ENCODE results near the gene WBP2.

WBP2 gene

DNA sequence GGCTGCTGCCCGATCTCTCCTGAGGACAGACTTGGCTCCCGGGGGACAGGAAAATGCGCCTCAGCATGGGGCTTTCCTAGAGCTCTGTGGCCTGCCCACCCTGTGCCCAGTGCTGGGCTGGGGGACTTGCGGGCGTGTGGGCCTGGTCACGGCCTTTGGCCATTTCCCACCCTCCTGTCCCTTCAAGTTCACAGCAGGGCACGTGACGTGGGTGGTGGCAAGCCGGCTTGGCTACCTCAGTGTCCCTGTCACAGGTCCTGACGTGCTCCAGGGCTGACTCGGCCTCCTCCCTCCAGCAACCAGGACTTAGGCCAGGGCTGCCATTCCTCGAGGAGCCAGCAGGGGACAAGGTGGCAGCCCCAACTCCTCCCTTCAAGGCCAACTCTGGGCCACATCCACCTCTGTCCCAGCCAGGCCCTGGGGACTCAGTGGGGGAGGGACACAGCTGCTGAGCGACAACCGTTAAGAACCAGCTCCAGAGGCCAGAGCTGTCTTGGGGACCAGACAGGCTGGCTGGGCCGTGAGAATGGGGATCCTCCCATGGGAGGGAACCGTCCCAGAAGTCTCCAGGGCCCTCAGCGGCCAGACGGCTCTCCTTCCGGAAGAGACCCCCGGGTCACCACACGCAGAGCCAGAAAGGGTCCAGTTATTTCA is 9.9 kb downstream of the WBP2 start:
- no peak for DNase-seq (ENCODE audit: low read depth)

DNA sequence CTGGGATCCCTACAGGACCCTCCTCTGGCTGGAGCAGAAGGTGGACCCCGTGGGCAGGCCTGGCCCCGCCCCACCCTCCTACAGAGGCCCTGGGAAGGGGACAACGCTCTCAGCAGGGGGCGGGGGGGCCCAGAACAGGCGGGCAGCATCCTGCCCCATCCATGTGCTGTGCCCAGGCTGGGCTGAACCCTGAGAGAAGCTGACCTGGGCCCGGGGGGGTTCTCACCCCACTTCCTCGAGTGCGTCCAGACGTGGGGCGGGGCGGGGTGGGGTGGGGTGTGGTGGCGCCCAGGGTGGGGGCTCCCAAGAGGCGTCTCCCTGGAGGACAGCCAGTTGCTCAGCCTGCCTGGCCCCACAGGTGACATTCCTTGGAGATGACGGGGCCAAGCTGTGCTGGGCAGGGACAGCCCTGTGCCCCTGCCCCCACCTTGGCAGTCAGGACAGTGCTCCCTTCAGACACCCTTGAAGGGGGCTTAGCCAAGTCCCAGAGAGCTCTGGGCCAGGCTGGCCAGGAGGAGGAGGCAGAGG is 10.5 kb downstream of the WBP2 start:
- DNase-seq (ENCODE audit: low read depth), result no peak

DNA sequence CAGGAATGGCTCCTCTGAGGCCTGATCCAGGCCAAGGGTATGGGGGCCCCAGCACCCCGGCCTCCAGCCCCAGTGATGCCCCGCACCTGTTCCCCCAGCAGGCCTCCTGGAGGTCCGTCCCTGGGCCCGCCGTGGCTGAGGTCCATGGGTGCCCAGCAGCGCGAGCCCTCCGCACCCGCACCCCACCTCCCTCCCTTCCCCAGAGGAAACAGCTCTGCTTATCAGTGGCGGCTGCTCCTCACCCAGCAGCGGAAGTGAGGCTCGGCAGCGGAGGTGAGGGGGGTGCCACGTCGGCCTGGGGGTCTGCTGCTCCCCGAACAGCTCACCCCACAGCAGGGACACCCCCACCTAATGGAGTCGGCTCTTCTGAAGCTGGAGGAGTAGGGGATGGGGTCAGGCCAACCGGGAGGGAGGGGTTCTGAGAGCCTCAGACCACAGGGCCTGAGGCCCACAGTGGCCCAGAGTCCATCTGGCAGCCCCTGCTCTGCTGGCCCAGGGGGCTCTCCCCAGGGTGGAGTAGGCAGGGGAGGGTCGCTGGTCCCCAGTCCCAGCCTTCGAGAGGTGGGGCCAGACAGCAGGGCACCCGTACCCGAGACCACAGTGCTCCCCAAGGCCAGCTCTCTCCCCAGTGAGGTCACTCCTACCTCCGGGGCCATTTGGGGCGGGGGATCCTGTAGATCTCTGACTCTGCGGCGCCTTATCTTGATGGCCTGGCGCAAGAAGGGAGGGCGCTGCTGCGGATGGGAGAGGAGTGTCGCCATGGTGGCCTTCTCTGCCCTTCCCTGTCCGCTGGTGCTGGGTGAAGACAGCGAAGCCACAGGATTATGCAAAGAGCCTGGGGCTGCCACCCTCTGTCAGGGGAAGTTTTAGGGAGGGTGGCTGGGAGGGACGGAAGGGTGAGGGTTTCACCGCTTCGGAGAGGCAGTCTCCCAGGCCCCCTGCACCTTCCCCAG is 11.3 kb downstream of the WBP2 start, which contains the start of gene UNC13D:
Gene UNC13D (minus strand): TSS at position 828 of the 953 bp plus-strand sequence. CDS start 67 bp downstream, at position 761.
- DNase-seq (ENCODE audit: low read depth), result peak; percentile 48

DNA sequence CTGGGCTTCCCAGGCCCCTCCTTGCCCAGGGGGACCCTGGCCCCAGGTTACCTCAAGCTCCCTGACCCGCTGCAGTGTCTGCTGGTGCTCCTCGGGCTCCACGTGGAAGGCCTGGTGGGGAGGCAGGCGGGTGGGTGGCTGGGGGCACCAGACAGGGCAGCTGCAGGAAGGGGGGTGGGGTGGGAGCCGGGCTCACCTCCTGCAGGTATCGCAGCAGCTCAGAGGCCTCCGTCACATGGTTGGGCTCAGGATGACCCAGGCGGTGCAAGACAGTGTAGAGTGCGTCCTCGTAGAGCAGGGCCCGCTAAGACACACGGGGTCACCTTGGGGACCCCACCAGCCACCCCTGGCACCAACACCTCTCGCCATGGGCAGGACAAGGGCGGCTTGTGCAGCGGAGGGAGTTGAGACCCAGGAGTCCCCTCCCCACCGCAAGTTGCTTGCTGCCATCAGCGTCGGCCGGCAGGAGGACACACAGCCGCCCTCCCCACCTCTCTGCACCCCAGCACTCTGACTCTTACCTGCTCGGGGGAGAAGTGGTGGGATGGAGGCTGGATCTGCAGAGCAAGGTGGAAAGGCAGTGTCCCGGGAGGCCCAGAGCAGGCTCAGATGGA is 12.1 kb downstream of the WBP2 start:
- DNase-seq (ENCODE audit: low read depth), result no peak

DNA sequence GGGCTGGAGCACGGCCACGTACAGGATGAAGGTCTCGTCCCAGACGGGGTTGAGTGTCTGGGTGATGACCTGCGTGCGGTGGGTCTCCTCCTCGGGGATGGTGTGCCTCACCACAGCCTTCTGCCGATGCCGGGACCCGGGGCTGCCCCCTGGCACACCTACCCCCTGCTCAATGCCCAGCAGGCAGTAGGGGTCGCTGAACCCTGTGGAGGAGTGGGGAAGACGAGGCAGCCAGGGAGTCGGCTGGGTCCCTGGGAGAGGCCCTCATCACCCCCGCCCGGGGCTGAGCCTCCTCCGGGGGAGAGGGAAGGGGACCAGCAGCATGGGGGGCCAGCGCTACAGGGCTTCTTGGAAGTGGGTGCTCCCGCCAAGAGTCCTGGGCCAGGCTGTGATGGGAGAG is 12.7 kb downstream of the WBP2 start:
- DNase-seq (ENCODE audit: low read depth), result no peak

DNA sequence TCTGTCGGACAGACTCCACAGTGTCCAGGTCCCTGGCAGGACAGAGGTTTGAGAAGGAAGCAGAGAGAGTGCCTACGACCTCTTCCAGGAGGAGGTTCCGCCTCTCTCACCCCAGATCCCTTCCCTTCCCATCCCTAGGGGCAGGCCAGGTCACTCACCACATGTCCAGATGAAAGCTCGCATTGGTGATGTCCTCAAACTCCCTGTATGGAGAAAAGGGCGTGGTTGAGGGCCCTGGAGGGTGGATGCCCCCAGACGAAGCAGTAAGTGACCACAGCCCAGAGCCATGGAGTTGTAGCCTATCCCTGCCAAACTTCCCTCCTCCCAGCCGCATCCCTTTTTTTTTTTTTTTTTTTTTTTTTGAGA is 14.4 kb downstream of the WBP2 start:
- DNase-seq (ENCODE audit: low read depth), result no peak

DNA sequence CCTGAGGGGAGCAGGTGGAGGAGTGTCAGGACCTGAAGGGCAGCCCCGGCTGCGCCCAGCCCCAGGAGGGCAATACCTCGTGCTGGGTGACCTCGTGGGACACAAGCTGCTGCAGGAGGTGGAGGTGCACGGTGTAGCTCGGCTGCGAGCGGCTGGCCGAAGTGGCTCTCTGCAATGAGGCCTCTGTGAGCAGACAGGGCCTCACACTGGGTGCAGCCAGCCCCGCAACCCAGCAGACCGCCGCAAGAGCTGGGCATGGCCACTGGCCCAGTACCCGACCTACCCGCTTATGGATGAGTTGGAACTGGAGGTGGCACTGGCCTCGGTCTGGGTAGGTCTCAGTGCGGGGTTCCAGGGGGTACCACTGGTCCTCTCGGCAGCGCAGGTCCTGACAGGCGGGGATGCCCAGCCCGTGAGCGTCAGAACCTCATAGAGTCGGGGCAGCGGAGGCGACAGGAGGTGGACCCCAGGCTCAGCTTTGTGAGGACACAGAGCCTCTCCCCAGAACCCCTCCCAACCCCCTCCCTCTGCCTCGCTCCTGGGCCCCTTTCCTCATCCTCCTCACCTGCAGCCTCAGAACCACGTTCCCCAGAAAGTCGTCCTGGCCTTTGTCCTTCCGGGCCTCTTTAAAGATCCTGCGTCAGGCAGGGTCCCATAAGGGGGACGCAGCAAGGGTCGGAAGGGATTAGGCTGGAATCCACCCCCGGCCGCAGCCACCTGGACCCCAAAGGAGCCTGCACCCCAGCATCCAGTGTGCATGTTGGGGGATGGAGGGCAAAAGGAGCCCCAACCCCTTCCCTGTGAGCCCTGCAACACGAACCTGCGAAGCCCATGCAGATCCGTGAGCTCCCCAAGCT is 15.0 kb downstream of the WBP2 start:
- DNase-seq (ENCODE audit: low read depth), result no peak

DNA sequence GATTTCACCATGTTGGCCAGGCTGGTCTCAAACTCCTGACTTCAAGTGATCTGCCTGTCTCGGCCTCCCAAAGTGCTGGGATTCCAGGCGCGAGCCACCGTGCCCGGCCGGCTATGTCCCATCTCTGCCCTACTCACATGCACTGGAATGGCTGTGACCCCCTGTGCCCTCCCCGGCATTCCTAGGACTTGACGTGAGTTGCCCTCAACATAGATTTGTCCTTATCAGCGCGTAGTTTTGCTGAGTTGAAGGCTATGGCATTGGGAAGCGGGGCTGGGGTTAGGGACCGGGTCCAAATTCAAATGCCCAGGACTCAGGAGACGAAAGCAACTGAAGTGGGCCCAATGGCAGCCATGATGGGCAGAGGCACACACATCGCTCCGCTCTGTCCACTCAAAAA is 16.7 kb downstream of the WBP2 start:
- DNase-seq (ENCODE audit: low read depth), result no peak

DNA sequence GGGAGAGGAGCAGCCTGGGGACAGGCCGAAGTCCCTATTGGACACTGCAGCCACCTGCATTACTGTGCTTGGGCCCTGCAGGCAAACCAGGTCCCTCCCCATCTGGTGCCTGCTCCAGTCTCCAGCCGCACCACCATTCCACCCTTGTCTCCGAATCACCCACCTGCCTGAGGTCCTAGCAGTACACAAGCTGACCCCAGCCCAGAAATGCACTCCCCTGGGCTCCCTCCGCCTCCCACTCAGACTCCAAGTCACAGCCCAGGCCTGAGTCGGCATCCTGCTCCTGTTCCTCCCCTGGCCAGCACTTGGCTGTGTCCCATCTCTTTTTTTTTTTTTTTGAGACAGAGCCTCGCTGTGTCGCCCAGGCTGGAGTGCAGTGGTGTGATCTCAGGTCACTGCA is 17.2 kb downstream of the WBP2 start:
- DNase-seq (ENCODE audit: low read depth), result no peak

DNA sequence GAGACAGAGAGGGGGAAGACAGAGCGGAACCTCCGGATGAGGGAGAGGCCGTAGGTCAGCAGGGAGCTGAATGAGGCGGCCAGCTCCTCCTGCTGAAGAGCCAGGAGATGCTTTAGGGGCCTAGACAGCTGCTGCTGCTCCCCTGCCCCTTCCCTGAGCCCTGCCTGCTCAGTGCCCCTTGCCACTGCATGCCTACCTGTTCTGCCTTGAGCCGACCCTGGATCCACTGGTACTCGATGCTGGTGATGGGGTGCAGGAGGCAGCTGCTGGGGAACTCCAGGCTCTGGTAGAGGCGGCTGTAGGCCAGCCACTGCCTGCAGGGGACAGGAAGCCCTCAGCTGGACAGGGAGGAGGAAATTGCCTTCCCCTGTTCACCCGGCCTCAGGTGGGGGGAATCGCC is 18.5 kb downstream of the WBP2 start:
- no peak for DNase-seq (ENCODE audit: low read depth)

DNA sequence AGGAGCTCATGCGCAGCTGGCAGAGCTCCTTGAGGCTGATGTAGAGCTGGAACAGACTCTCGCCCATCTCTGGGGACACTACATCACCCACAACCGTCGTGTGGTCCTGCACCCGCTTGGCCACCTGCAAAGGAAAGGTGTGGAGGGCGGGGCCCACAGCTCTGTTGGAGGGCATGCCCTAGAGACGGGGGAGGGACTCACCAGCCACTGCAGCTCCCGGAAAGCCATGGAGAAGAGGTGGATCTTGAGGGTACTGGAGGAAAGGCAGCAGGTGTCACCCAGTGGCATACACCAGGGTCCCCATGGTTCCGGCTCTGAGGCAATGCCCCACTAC is 19.5 kb downstream of the WBP2 start:
- DNase-seq (ENCODE audit: low read depth), result no peak

DNA sequence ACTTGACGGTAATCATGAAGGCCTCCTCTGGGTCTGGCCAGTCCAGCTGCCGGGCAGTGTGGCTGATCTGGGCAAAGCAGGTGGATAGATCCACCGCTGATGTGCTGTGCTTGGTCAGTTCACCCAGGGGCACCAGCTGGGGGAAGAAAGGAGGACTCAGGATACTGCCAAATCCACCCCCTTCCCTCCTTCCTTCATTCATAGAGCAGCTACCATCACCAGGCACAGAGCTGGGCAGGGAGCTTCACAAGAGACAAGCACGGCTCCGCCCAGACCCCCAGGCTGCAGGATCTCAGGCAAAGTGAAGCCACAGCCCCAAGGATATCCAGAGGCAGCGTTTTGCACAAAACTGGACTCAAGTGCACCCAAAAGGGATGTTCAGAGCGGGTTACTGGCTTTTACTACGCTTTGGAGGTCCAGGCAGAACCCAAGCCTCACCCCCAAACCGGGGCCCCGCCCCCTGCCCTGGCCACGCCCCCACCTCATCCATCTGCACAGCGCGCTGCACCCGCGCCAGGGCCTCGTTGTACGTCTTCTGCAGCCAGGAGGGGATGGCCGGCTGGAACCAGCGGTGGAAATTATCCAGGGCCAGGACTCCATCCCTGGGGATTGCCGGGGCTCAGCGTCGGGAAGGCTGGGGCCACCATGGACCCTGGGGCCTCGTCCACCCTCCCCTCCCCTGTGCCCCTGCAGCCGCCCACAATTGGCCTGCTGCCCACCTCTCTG is 20.0 kb downstream of the WBP2 start:
- no peak for DNase-seq (ENCODE audit: low read depth)

DNA sequence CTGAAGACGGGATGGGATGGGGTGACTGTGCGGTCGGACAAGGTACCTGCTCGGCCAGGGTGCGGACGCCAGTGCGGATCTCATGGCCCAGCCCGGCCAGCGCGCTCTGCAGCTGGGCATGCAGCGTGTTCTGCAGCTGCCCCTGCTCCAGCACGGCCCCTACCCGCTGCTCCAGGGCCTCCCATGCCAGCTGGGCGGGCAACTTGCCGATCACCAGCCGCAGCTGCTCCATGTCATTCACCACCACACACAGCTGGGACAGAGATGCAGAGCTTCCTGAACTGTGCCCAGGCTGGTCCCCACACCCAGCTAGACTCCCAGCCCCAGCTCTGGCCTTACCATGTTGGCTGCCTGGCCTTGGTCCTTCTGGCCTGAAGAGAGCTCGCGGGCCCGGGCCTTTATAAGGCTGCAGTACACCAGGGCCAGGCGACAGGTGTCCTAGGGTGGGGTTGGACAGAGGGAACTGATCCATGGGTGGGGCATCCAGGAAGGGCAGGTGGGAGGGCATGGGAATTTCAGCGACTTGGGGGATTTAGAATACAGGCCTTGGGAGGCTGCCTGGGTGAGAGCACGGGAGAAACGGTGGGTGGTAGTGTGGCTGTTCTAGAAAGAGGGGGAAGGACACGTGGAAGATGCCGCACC is 20.7 kb downstream of the WBP2 start:
- no peak for DNase-seq (ENCODE audit: low read depth)

DNA sequence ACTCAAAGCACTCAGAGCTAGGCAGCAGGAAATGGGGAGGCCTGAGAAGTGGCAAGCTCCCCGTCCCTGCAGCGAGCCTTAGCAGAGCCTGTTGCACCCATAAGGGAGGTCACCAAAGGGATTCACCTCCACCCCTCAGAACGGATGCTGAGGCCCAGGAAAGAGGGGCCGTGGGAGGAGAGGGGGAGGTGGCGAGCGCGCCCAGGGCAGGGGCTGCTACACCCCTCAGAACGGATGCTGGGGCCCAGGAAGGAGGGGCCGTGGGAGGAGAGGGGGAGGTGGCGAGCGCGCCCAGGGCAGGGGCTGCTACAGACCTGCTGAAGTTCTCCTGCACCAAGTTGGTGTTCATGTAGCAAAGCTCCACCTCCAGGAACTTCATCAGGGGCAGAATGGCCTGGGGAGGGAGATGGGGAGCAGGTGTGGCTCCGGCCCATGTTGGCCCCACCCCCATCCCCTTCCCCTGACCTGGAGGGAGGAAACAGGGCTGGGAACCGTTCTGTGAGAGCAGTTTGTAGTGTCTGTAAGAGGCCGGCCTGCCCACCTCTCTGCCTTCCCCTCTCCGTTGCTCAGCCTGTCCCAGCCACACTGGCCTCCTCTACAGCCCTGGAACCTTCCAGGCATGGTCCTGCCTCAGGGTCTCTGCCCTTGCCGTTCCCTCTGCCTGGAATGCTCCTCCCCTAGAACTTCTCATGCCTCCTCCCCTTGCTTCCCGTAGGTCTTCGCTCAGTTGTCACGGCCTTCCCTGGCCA is 22.3 kb downstream of the WBP2 start:
- DNase-seq (ENCODE audit: low read depth), result no peak

DNA sequence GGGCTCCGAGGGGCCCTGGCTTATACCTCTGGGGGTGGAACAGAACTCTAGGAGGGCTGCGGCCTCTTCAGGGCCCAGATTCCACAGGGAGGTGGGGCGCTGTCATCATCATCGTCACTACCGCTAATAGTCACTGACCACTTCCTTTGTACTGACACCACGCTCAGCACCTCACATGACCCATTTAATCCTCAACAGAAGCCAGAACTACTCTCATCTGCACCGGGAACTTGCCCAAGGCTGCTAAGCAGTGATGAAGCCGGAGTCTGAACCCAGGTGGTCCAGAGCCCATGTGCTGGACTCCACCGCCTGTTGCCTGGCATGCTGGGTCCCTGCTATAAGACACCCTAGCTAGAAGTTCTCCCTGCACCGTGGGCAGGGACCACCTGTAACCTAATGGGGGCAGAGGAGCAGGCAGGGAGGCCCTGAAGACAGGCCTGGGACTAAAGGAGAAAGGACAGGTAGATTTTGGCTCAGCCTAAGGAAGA is 22.9 kb downstream of the WBP2 start:
- no peak for DNase-seq (ENCODE audit: low read depth)

DNA sequence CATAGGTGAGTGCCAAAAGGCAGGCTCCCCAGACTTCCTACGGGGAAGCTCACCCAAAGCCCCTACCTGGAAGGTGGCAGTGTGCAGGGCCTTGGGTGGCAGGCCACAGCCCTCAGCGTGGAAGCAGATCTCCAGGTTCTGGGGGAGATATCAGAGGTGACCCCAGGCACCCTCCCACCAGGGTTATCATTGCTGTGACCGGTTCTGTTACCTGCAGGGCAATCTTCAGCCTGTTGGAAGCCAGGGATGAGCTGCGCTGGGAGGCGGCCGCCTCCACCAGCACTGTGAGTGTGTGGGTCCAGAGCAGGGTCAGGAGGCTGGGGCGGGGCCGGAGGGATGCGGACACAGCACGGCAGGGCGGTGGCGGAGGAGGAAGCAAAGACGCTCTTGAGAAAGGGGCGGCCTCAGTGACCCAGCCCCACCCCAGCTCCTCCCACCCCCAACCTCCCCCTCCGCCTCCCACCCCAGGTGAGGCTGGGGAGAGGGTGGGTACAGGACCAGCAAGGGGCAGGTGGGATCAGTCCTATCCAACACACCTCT is 24.0 kb downstream of the WBP2 start:
- no peak for DNase-seq (ENCODE audit: low read depth)

DNA sequence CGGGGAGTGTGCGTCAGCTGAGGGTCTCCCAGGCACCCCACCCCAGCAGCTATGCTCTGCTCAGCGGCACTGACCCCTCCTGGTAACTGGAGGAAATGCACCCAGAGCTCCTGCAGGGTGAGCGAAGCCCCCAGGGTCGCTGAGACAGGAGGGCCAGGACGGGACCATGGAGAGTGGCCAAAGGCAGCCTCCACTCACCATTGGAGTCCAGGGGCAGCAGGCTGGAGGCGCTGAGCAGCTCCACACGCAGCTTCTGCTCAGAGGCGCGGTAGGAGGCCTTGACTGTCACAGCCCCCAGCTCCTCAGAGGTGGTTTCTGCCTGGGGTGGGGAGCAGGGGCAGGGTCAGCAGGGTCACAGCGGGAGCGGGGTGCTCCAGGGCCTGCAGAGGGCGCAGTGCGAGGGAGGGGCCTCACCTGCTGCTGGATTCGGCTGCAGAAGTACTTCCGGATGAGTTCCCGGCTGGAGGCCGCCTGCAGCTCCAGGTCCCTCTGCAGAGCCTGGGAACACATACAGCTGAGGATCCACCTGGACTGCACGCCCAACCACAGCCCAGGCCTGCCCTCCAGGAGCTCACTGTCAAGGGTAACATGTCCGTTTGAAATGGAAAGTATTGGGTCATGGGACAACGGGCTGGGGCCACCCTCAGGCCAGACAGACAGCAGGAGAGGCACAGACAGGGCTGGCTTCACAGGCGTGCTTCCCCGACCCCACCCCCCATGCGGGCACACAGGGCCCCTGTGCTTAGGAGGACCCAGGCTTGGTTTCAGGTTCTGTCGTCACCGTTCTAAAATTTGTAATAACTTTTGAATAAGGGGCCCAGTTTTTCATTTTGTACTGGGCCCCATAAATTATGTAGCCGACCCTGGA is 24.7 kb downstream of the WBP2 start:
- no peak for DNase-seq (ENCODE audit: low read depth)

DNA sequence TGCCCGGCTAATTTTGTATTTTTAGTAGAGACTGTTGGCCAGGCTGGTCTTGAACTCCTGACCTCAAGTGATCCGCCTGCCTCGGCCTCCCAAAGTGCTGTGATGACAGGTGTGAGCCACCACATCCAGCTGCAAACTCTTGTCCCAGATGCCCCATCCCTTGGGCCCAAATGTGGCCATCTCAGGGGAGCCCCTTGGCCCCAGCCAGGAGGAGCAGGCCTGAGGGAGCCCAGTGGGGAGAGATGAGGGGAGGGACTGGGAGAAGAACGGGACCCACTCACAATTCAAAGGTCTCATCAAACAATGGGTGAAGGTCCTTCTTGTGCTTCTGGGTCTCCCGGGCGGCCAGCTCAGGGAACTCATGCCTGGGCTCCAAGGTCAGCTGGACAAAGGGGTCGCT is 25.4 kb downstream of the WBP2 start:
- DNase-seq (ENCODE audit: low read depth), result no peak
